ENCODE results near the gene ACTL7A. TPM values are rescaled to one million over a fixed set of nuclear protein-coding genes. Genes with fewer than 3 reads are reported as not detected.

ACTL7A gene
- total and polyA plus RNA-seq, 9 of the 15 experiments (the other 6 are each of a cell fraction or from before 2014, with no cell fraction given): not detected

GRCh38 chr9:108903420-108904103 is 41.5 kb downstream of the ACTL7A start (continued):
- TF ChIP-seq ETV5 (CRISPR knock-in tag; IDR thresholded peaks at IDR 0.05; ENCODE audit: low read depth) (no peak), SMARCA4 (IDR thresholded peaks at IDR 0.05) (peak; percentile 90), NR2C2 (CRISPR knock-in tag; IDR thresholded peaks at IDR 0.05) (no peak), NR2C2 (tag; IDR thresholded peaks at IDR 0.05) (peak; percentile 26; the same call in 1 of the 2 replicates), ZNF592 (IDR thresholded peaks at IDR 0.05) (no peak), FOXJ3 (CRISPR knock-in tag; IDR thresholded peaks at IDR 0.05) (no peak), ZNF395 (CRISPR knock-in tag; IDR thresholded peaks at IDR 0.05) (0 out of 2 replicates have a peak, but pooled peaks have one; percentile 52), FOSL1 (tag; conservative IDR thresholded peaks at IDR 0.05) (peak; percentile 78), BRF1 (IDR thresholded peaks at IDR 0.05; ENCODE audit: borderline replicate concordance, extremely low read depth, insufficient read length) (no peak), NR2C1 (IDR thresholded peaks at IDR 0.05) (peak; percentile 19; the same call in 1 of the 2 replicates), NR2C1 (tag; IDR thresholded peaks at IDR 0.05) (peak; percentile 28; the same call in 1 of the 2 replicates), ZNF347 (CRISPR knock-in tag; IDR thresholded peaks at IDR 0.05; ENCODE audit: low read depth) (no peak), MEF2D (tag; conservative IDR thresholded peaks at IDR 0.05; ENCODE audit: low read depth) (0 out of 2 replicates have a peak, but pooled peaks have one; percentile 36), FOXA3 (CRISPR knock-in tag; conservative IDR thresholded peaks at IDR 0.05 in 1 of 2, IDR thresholded peaks at IDR 0.05 in 1 of 2) (peak; percentile 97 to 100), ATF1 (CRISPR knock-in tag; IDR thresholded peaks at IDR 0.05) (no peak), ATF1 (tag; IDR thresholded peaks at IDR 0.05) (peak; percentile 72), CC2D1A (IDR thresholded peaks at IDR 0.05) (no peak; the same call in 1 of the 2 replicates), PRPF4 (IDR thresholded peaks at IDR 0.05; ENCODE audit: insufficient read depth, low read depth, low read length, poor library complexity, severe bottlenecking) (no peak), TOE1 (IDR thresholded peaks at IDR 0.05; ENCODE audit: borderline replicate concordance) (0 out of 2 replicates have a peak, but pooled peaks have one; percentile 39), TOE1 (CRISPR knock-in tag; IDR thresholded peaks at IDR 0.05; ENCODE audit: borderline replicate concordance, low read depth) (no peak), SOX6 (IDR thresholded peaks at IDR 0.05) (peak; percentile 82; the same call in 1 of the 2 replicates), NR3C1 (CRISPR knock-in tag; IDR thresholded peaks at IDR 0.05) (no peak), ZNF644 (tag; IDR thresholded peaks at IDR 0.05; ENCODE audit: low read depth) (peak; percentile 45; the same call in 1 of the 2 replicates), SRF (CRISPR knock-in tag; IDR thresholded peaks at IDR 0.05) (peak in 1 of 2 experiments; percentile 73; a peak in 1 of 4 replicates)

Data from K562 (cell line).